ENCODE measurements around the gene PDE1A.
"Not testable (repeated sequence)": the region's sequence is repeated elsewhere in the genome, so short reads cannot be mapped to it uniquely, and the experiment has no call there.

PDE1A gene

DNA sequence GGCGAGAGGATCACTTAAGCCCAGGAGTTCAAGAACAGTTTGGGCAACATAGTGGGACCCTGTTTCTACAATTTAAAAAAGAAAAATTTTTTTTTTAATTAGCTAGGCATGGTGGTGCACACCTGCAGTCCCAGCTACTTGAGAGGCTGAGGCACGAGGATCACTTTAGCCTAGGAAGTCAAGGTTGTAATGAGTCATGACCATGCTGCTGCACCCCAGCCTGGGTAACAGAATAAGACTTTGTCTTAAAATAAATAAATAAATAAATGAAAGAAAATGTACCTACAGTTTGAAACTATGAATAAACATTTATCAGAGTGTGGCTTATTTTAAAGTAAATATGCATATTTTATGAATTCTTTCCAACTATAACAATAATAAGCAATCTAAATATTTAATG lies 16.7 kb downstream of the PDE1A start:
- DNase-seq (ENCODE audit: low read depth in 2 of 3, low spot score in 2 of 3), result no peak

DNA sequence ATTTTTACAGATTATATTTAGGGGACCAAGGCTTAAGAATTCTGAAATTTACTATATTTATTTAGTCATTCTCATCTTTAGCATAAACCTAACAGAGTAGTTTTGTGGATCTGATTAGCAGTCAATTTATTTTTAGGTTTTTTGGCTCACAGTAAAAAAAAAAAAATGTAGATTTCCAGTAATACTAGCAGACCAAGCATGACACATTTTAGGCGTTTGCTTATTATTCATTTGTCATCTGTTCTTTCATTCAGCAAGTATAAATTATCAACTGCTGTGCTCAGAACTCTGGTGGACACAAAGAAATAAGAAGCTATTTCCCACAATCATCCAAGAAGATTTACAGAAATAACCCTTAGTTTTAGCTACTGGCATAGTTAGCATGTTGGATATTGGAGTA lies 20.6 kb downstream of the PDE1A start:
- DNase-seq (ENCODE audit: low read depth in 2 of 3, low spot score in 2 of 3), result no peak

DNA sequence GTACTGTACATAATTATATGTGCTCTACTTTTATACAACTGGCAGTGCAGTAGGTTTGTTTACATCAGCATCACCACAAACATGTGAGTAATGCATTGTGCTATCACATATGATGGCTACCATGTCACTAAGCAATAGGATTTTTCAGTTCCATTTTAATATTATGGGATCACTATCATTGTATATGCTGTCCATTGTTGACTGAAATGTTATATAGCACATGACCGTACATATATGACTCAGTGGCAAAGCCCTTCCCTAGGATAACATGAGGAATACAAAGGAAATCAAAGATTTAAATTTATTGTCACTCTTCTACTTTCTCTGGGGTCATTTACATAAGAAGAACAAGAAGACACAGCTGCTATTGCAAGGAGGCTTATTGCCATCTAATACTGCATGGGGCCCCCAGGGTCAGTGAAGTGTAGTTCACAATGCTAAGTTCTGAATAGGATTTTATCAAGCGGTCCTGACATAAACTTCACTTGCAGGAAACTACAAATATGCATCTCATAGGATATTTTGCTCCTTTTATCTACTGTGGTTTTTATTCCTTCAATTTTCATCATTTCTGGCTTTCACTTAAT lies 21.8 kb downstream of the PDE1A start:
- DNase-seq (ENCODE audit: low read depth in 2 of 3, low spot score in 2 of 3), result no peak

DNA sequence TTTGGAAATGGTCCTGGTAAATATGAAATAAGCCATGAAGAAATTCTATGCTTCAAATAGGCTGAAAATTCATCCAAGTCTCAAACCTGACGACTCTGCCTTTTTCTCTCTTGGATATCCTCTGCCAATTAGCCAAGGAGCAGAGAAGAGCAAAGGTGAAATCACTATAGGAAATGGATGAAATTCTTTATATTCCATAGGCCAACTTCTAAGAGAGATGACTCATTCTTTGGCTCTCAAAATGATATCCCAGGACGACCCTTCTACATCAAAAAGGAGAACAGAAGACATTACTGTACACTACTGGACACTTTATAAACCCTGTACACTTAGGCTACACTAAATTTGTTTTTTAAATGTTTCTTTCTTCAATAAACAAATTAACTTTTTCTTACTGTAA lies 22.7 kb downstream of the PDE1A start:
- no peak for DNase-seq (ENCODE audit: low read depth in 2 of 3, low spot score in 2 of 3)

DNA sequence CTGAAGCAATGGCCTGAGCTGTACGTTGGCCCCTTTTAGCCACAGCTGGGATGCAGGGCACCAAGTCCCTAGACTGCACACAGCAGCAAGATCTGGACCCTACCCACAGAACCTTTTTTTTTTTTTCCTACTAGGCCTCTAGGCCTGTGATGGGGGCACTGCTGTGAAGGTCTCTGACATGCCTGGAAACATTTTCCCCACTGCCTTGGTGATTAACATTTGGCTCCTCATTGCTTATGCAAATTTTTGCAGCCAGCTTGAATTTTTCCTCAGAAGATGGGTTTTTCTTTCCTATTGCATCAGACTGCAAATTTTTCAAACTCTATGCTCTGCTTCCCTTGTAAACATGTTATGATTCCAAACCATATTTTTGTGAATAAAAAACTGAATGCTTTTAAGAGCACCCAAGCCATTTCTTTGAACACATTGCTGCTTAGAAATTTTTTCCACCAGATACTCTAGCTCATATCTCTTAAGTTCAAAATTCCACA lies 33.5 kb downstream of the PDE1A start:
- no peak for DNase-seq (ENCODE audit: low read depth in 2 of 3, low spot score in 2 of 3)

DNA sequence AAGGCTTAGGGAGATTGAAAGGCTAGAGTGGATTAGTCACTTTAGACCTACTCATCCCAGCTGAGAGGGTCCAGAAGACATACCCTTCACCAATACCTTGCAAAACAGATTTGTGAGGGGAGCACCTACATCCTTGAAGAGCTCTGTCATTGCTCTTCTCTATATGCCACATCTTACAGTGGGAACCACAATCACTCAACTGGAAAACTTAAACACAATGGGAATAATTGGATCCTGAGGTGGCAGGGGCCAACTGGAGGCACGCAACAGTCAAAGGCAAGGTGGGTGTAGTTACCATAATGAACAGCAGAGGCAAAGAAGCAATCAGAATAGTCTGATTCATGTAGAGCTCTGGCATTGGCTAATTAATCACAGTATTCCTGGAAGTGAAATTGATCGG lies 35.4 kb downstream of the PDE1A start:
- no peak for DNase-seq (ENCODE audit: low read depth in 2 of 3, low spot score in 2 of 3)

DNA sequence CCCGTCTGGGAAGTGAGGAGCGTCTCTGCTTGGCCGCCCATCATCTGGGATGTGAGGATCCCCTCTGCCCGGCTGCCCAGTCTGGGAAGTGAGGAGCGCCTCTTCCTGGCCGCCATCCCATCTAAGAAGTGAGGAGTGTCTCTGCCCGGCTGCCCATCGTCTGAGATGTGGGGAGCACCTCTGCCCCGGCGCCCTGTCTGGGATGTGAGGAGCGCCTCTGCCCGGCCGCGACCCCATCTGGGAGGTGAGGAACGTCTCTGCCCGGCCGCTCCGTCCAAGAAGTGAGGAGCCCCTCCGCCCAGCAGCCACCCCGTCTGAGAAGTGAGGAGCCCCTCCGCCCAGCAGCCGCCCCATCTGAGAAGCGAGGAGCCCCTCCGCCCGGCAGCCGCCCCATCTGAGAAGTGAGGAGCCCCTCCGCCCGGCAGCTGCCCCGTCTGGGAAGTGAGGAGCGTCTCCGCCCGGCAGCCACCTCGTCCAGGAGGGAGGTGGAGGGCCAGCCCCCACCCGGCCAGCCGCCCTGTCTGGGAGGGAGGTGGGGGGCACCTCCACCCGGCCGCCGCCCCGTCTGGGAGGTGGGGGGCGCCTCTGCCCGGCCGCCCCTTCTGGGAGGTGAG lies 40.5 kb downstream of the PDE1A start:
- not testable (repeated sequence) for DNase-seq (ENCODE audit: low read depth in 2 of 3, low spot score in 2 of 3)

DNA sequence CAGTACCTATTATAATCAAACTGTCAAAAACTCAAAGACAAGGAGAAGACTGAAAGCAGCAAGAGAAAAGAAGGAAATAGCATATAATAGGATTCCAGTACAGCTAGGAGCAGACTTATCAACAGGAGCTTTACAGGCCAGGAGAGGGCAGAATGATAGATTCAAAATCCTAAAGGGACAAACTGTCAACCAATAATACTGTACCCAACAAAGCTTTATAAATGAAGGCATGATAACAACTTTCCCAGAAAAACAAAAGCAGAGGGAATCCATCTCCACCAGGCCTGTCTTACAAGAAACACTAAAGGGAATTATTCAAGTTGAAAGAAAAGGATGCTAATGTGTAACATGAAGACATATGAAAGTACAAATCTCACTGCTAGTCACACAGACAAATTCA lies 42.0 kb downstream of the PDE1A start:
- no peak for DNase-seq (ENCODE audit: low read depth in 2 of 3, low spot score in 2 of 3)

DNA sequence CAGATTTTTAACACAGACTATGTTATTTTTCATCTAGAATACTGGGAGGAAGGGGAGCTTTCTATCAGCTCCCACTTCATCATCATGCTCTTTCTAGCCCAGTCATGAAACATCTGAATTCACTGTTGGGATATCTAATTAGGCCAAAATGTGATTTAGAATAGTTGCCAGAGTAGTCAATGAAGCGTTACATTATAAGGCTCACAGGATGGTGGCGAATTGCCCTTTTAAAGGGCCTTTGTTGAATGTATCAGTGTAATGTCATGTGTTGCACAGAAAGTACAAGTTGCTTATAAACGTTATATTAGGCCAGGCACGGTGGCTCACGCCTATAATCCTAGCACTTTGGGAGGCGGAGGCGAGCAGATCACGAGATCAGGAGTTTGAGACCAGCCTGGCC lies 45.6 kb downstream of the PDE1A start:
- DNase-seq (ENCODE audit: low read depth in 2 of 3, low spot score in 2 of 3), result no peak

DNA sequence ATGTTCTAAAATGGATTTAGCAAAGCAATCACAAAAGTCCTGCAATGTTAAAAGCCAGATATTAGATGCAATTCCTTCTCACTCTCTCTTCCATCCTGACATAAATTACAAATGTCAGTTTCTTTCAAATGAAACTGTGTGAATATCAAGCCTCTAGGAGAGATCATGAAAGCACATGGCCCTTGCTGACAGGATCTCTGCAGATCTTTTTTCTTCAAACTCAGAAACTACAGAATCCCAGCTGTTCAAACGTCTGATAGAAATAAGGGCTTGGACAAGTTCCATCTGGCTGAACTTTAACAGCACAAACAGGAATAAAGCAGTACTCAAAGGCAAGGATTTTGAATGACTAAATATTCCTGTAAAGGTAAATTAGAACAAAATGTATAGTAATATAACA lies 47.6 kb downstream of the PDE1A start:
- DNase-seq (ENCODE audit: low read depth in 2 of 3, low spot score in 2 of 3), result no peak

DNA sequence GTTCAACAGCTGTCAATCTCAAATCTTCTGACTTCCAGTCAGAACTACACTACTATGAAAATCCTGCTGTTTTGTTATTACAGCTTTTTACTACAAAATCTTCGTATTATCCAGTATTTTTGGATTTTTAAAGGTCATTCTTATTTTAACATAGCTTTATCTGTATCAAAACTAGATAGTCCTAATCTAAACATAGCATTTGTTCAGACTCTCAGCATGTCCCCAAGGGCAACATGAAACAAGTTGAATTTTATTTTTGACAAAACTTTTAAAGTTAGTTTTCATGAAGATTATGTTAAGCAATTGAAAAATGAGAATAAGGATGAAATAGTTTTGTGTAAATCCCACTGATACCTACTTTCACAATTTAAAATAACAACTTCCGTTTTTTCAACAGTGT lies 48.1 kb downstream of the PDE1A start:
- DNase-seq (ENCODE audit: low read depth in 2 of 3, low spot score in 2 of 3), result no peak

DNA sequence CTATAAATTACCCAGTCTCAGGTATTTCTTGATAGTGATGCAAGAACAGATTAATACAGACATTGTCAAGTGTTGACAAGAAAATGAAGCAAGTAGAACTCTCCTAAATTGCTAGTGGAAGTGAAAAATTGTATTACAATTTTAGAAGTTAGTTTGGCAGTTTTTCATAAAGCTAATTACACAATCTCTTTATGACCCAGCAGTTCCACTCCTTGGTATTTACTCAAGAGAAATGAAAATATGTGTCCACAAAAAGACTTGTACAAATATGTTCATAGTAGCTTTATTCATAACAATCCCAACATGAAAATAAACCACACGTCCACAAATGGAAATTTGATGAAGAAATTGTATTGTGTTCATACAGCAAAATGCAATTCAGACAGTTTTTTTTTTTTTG lies 49.4 kb downstream of the PDE1A start:
- no peak for DNase-seq (ENCODE audit: low read depth in 2 of 3, low spot score in 2 of 3)

DNA sequence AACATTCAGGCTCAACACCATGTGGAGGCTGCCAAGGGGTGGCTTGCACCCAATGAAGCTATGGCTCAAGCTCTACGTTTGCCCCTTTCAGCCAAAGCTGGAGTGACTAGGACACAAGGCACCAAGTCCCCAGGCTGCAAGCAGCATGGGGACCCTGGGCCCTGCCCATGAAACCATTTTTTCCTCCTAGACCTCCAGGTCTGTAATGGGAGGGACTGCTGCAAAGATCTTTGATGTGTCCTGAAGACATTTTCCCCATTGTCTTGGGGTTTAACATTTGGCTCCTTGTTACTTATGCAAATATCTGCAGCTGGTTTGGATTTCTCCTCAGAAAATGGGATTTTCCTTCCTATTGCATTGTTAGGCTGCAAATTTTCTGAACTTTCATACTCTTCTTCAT lies 51.0 kb downstream of the PDE1A start:
- no peak for DNase-seq (ENCODE audit: low read depth in 2 of 3, low spot score in 2 of 3)

DNA sequence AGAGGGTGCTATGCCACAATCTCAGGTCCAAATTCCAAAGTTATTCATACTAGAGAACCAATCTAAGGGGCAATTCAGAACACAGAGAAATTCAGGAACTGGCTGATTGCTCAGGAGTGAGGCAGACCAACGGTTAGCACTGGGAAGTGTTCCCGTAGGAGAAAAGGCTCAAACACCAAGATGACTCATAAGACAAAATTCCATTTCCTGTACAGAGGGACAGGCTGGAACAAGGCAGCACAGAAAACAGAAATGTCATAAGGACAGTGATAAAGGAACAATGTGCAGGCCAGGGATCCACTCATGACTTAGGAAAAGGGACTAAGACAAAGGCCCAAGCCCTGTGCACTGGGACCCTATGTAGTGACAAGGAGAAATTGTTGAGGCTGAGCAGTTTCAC lies 54.2 kb downstream of the PDE1A start:
- DNase-seq (ENCODE audit: low read depth in 2 of 3, low spot score in 2 of 3), result no peak

DNA sequence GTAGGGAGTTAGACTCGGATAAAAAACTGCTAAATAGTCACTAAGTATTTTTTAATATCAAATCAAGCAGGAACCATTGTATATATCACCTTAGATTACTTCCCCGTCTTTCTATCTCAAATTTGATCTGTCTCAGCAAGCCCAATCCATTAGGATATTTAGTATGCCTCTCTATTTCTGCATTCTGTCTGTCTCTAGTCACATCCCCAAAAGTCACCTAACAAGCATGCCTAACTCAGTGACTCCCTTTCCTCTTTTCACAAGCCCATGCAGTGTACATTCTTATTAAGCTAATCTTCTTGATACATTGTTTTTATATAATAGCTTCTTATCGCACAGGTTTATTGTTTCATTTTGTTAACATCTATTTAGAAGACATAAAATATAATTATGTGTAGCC lies 57.8 kb downstream of the PDE1A start:
- DNase-seq (ENCODE audit: low read depth in 2 of 3, low spot score in 2 of 3), result no peak

DNA sequence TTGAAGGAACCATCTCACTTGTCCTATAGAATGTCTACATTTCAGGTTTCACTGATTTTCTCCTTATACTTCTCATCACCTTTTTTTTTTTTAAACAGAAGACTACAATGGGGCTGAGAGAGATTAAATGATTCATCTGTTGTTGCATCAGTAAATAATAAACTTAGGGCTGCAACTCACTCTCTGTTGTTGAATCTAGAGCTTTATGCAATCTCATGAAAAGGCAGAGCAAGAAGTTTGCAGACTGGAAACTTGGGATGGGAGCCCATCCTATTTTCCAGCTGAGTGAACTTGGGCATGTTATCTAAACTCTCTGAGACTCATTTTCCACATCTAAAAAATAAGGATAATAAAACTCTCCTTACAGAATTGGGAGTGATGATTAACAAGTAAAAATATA lies 58.4 kb downstream of the PDE1A start:
- no peak for DNase-seq (ENCODE audit: low read depth in 2 of 3, low spot score in 2 of 3)

DNA sequence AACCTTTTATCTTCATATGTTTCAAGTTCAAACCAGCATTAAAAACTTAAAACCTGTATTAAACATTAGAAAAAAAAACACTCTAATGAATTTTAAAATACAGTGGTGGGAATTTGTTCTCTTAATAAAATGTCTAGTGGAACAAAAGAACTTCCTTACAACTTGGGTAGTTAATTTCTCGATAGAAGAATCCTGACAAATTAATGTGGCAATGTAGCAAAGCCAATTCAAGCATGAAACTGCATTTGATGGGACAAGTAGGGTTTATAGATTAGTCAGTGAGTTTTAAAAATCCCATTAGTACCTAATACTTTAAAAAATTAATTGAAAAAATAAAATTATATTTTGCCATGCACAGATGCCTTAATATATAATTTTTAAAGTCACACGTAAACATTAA lies 59.4 kb downstream of the PDE1A start:
- DNase-seq (ENCODE audit: low read depth in 2 of 3, low spot score in 2 of 3), result no peak

DNA sequence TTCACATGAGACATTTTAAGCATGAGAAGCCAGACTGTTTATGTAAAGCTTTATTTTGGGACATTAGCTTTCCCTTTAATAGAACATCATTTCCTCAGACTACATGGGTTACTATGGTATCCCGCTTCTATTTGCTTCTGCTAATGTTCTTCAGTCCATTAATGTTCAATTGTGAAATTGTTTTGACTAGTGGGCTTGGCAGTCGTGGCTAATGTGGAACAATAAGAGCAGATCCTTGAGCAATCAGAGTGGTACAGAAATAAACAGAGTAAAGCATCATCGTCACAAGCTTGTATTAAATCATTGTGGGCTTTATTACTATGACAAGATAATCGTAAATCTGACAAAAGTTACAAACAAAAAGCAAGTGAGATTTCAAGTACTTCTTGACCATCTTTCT lies 60.2 kb downstream of the PDE1A start:
- no peak for DNase-seq (ENCODE audit: low read depth in 2 of 3, low spot score in 2 of 3)

DNA sequence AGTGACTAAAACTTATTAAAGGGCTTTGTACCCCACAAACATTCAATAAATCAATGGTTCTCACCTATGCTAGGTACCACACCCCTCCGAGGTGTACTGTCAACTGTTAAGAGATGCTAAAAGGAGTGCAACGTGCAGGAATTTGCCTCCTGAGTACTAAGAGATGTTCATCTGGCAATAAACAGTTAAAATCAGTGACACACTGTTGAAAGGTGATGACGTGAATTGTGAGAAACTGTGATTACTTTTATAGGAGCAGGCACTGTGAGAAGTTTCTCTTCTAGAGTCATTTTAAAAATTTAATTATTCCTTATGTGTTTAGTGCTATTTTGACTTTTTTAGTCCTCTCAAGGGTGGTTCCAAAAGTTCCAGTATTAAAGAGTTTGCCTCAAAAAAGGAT lies 61.0 kb downstream of the PDE1A start:
- no peak for DNase-seq (ENCODE audit: low read depth in 2 of 3, low spot score in 2 of 3)

DNA sequence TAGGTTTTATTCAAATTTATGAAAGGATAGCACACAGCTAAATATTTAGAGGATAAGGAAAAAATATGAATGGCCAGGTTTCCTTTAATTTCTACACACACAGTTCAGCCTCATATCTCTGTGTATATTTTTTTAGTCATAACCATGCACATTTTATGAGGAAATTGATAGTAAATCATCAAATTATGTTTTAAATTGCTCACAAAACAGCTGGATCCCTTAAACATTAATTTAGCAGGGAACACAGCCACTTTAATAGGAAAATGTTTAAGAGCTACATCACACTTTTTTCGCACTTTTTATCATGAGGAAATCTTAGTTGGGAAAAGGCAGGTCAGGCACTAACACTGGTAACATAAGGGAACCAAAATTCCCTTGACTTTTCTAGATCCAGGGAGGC lies 65.4 kb downstream of the PDE1A start:
- no peak for DNase-seq (ENCODE audit: low read depth in 2 of 3, low spot score in 2 of 3)

DNA sequence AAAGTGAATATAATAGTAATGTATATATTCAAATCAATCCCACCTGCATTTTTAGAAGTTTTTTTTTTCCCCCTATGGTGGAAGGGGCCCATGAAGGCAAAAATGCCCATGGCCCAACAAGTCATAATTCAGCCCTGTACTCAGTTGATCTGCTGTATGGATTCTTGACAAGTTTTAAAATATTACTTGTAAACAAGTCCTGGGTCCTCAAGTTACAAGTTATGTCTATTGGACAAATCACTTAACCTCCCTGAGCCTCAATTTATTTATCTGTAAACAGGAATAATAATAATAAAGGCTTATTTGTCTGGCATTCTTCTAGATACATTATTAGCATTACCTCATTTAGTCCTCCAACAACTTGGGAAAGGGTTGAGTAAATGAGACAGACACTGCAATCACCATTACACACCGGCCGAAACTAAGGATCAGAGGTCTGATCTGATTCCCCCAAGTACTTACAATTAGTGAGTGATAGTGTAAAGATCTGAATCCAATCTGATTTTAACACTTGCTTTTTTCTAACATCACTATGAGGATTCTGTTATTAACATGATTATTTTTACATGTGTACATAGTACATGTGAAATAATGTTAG lies 66.1 kb downstream of the PDE1A start:
- DNase-seq (ENCODE audit: low read depth in 2 of 3, low spot score in 2 of 3), result no peak

DNA sequence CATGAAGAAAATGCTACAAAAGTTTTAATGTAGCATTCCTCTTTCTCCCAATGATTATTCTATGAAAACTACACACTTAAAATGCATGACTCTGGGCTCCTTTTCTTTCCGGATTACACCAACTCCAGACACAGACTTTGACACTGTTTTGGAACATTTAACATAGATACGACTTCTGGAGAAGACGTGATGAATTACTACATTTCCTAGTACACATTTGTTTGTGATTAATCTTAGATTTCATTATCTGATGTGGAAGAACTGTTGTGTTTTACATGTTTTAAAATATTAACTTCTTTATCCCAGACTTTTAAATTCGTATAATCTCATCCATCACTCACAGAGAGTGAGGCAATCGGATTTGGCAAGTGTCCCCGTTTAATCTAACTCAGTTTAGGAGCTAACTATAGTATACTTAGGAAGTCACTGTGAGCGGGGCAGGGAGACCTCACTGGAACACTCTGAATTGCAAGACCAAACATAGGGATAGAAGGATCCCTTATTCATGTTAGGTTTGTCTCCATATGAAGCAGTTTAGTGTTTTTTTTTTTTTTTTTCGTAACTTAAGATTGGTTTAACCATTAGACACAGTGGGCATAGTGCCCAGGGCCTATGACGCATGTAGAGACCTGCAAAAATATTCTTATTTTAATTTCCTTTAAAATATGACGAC lies 66.7 kb downstream of the PDE1A start:
- no peak for DNase-seq (ENCODE audit: low read depth in 2 of 3, low spot score in 2 of 3)

Data from activated CD8-positive, alpha-beta memory T cell treated with anti-CD3 and anti-CD28 coated beads for 48 hours (primary cell).